GM19395 (cell line): ENCODE measurements around the gene SEZ6L2.
"Not testable (repeated sequence)": the region's sequence is repeated elsewhere in the genome, so short reads cannot be mapped to it uniquely, and the experiment has no call there.

Experiments
- ATAC-seq: cut with Tn5 transposase; IDR thresholded peaks from one replicate; pipeline ENCODE4 v1.9.1; 2021; ENCODE audit warnings: mild to moderate bottlenecking, moderate library complexity; ENCODE audit not compliant: unreplicated experiment

Gene SEZ6L2

DNA sequence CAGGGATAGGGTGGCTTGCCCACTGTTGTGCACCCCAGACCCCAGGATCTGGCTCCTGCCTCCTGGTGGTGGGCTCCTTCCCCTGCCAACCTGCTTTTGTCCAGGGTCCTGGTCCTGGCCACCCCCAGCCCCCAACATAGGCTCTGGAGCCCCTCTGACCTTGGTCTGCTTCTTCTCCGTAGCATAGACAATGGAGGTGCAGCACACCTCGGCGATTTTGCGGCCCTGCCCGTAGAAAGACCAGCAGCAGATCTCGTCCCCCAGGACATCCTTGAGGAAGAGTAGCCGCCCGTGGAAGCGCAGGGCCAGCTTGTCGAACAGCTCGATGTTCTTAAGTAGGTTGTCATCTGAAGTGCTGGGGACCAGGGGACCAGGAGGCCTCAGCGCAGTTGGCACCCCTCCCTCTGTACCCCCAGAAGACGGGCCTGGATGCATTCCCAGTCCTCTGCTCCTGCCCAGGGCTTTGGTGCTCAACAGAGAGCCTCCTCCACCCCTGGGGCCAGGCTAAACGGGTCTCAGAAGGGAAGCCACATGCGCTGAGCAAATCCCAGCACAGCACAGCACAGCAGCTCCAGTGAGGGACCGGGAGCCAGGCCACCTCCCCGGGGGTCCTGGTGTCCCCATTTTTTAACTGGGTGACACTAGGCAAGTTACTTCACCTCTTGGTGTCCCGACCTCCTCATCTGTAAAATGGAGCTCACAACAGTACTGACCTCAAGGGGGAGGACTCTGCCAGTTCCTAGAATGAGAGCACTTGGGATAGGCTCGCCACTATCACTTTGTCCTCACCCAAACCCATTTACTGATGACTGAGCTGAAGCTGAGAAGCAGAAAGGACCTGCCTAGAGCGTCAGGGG is 11.7 kb upstream of the SEZ6L2 start:
- no peak for ATAC-seq

GRCh38 chr16:29909851-29910250 is 10.5 kb upstream of the SEZ6L2 start:
- not testable (repeated sequence) for ATAC-seq

DNA sequence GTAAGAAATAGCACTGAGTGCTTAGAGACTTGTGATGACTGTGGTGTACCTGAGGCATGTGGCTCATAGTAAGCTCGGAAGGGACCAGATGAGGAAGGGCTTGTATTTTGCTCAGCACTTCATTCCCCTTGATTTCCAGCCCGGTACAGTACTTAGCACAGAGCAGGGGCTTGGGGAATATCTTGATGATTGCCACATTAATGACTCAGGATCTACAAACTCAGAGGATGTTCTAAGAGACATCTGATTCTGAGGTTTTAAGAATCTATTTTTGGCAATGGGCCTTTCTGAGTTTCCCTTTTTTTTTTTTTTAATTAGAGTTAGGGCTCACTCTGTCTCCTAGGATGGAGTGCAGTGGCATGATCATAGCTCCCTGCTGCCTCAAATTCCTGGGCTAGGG is 10.0 kb upstream of the SEZ6L2 start:
- ATAC-seq, result no peak

GRCh38 chr16:29908719-29909220 is 9.4 kb upstream of the SEZ6L2 start:
- ATAC-seq, result no peak

DNA sequence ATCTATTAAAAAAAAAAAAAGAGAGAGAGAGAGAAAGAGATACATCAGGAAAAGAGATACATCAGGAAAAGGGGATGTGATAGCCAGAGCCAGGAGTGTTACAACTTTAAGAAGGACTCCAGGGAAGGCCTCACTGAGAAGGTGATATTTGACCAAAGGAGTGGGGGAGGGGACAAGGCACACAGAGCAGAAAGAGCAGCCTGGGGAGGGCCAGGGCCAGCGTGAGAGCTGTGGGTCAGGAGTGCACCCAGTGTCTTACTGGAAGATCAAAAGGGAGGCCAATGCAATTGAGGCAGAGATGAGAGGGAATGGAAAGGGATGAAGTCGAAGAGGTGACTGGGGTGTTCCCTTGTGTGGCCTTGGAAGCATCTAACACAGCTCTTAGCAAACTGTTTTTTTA is 8.6 kb upstream of the SEZ6L2 start:
- ATAC-seq, result no peak

GRCh38 chr16:29906520-29907244 is 7.3 kb upstream of the SEZ6L2 start:
- no peak for ATAC-seq

- no peak for ATAC-seq
Observed at GRCh38 chr16:29905668-29906067, 6.3 kb upstream of the SEZ6L2 start.

- no peak for ATAC-seq
Observed at GRCh38 chr16:29904947-29905346, 5.6 kb upstream of the SEZ6L2 start.

DNA sequence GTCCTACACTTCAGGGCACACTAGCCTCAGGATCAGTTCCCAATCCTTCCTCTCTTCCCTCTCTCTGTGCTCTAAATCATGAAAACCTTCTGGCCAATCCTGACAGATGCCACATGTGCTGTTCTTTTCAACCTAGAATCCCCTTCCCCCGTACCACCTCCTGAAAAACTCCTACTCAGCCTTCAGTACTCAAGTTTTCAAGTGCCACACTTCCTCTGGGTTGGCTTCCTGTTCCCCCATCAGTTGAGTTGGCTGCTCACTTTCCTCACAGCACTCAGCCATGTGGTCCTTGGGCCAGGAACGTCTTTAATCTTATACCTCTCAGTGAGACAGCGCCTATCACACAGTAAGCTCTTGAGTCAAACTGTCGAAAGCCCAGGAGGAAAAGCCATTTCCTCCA is 4.2 kb upstream of the SEZ6L2 start:
- no peak for ATAC-seq

GRCh38 chr16:29901607-29901945 is 2.2 kb upstream of the SEZ6L2 start:
- ATAC-seq, result no peak

DNA sequence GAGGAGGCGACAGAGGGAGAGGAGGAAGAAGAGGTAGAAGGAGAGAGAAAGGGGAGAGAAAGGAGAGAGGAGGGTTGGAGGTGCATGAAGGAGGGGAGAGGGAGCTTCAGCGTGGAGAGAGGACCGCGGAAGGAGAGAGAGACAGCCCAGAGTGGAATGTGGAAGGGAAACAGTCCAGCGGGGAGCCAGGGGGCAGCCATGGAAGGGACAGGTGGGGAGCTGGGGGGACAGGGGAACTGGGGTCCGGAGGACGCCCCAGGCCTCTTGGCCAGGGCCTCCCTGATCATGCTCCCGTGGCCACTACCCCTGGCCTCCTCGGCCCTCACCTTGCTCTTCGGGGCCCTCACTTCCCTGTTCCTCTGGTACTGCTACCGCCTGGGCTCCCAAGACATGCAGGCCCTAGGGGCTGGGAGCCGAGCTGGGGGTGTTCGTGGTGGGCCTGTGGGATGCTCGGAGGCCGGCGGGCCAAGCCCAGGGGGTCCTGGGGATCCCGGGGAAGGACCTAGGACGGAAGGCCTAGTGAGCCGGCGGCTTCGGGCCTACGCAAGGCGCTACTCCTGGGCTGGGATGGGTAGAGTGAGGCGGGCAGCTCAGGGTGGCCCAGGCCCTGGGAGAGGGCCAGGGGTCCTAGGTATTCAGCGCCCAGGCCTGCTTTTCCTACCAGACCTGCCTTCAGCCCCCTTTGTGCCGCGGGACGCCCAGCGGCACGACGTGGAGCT is 1.7 kb upstream of the SEZ6L2 start:
- no peak for ATAC-seq

DNA sequence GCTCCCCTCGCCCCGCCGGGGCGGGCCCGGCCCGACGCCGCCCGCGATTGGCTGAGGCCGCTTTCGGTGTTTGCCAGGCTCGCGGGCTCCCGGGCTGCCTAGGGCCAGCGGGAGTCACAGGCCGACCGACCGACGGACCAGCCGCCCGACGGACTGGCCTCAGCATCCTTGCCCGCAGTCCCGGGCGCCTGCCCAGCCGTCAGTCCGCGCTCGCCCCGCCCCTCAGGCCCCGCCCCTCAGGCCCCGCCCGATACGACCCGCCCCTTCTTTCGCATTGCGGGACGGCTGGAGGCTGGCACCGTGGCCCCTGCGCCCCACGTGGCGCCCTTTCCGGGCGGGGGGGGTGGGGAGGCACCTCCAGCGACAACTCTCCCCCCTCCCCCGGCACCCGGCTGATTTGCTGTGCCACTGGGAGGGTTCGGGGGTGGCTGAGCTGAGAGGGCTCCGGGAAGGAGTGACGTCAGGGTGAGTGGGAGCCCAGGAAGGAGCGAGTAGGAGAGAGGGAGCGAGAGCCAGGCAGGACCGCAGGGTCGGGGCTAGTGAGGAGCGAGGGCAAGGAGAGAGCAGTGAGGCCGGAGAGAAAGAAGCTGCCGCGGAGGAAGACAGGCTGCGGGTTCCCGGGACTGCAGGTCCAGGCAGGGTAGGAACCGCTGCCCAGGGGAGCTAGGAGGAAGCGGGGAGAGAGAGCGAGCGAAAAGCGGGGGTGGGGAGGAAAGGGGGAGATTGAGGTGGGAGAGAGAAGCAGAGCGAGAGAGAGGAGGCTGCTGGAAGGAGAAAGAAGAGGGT is 945 bp upstream of the SEZ6L2 start, which contains the start of gene ASPHD1:
TSS of gene ASPHD1 (plus strand) at position 387 of the 786 bp plus-strand sequence. CDS start 484 bp downstream, outside the sequence.
- no peak for ATAC-seq

DNA sequence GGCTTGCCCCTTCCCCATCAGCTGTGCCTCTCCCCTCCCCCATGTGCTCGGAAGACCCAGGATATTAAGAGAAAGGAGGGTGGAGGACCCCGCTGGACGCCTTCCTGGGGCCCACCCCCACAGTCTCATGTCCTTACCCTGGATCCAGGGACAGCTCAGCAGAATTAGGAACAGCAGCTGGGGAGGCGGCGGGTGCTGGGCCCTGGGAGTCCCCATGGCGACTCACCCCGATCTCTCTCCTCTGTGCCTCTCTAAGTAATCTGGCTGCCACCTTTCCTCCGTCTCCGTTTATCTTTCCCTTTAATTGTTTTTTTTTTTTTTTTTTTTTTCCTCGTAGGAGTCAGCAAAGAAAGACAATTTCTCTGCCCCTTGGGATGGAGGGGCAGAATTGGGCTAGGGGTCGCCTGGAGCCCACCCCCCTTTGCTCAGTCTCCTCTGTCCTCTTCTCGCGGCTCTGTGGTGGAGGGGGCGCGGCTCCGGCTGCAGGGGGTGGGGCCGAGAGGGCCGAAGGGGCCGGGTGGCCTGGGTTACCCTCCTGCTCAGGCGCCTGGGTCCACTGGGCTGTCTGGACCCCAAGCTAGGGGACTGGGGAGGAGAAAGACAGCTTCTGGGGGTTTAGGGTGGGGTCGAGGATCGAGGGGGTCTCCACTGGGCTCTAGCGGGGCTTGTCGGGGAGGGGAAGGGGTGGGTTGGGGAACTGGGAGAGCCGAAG is 390 bp downstream of the SEZ6L2 start:
- no peak for ATAC-seq

- ATAC-seq, result no peak
Observed at GRCh38 chr16:29898135-29898803, 1.1 kb downstream of the SEZ6L2 start.

DNA sequence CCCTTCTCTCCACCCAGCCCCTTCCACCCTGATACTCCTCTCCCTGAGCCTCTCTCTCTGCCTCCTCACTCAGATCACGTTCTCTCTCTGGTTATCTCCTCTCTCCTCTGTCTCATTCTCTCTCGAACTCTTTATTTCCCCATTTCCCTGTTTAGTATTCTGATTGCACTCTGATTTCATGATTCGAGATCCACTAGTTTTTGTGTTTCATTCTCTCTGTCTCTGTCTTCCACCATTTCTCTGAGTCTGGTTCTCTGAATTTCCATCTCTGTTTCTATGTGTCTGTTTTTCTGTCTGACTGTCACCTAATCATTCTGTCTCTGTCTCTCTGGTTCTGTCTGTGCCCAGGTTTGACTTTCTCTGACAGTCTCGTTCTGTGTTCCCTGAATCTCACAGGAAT is 2.0 kb downstream of the SEZ6L2 start:
- ATAC-seq, result no peak

DNA sequence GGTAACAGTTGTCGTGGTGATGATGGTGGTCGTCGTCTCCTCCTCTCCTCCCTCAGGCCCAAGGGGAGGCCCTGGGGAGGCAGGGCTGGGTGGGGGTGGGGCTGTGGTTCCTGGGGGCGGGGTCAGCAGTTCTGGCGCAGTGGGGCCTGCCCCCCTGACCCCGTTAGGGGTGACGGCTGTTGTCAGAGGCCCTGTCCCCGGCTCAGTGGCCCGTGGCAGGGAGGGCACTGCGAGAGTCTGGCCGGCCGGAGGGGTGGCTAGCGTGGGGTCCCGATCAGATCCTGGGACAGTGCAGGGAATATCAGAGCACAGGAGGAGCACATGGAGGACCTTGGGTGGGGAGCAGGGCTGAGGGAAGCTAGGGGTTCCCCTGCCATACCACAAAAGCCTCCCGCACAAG is 2.5 kb downstream of the SEZ6L2 start:
- ATAC-seq, result no peak

DNA sequence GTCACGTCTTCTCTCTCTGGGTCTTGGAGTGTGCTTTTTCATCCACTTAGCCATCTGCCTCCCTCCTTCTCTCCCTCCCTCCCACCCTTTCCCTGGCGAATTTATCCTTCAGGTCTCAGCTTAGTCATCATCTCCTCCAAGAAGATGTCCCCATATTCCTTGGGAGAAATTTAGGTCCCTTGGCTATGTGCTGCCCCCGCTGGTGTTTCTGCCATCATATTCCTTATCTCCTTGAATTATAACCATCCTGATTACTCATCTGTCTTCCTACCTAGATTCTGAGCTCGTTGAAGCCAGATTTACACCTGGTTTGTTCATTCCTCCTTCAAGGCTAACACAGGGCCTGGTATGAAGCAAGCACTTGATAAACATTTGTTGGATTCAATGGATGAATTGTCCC is 5.0 kb downstream of the SEZ6L2 start:
- no peak for ATAC-seq

- no peak for ATAC-seq
Observed at GRCh38 chr16:29893553-29893952, 5.8 kb downstream of the SEZ6L2 start.

- ATAC-seq, result no peak
Observed at GRCh38 chr16:29892458-29892813, 6.9 kb downstream of the SEZ6L2 start.
